ENCODE measurements around the gene TTLL3.

The TTLL3 gene

DNA sequence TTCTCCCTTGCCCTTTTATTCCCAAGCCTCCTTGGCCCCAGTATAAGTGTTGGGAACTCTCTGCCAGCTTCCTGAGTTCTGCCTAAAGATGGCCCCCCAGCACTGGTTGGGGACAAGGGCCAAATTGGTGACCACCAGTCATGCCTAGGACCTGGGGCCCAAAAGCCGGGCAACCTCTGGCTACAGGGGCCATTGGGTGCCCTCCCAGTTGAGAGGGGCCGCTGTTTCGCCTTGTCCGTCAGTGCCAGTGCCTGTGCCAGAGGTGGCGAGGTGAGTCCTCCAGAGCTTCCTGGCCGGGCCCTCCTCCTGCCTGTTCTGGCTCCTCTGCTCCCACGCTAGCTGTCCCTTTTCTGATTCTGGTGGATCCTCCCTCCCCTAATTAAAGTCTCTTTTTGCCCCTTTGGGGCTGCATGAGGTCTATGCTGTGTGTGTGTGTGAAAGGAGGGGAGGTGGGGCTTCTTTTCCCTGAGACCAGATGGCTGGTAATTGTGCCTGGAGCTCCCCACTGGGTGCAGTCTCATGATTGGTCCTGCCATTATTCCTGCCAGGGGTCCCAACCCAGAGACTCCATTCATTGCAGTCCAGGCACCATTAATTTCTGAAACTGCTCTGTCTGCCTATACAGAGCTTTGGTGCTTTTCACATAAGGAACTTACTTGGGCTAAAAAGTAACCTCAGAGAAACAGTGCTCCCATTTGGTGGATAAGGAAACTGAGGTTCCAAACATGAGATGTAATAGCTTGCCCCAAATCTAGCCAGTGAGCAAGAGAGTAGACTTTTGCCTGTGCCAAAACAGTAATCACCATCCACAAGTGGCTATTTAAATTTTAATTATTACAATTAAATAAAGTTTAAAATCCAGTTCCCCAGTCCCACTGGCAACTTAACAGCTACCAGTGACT is 3.1 kb upstream of the TTLL3 start:
- DNase-seq = no peak

DNA sequence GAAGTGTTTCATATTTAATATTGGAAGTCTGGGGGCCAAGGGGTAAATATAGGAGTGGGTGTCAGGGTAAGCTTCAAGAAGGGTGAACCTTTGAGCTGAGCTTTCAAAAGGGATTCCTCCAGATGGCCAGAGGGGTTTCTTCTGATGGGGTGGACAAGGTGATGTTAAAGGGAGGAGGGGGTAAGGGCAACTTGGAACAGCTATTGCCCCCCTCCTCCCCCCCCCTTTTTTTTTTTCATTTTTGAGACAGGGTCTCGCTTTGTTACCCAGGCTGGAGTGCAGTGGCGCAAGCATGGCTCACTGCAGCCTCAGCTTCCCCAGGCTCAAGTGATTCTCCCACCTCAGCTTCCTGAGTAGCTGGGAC is 2.1 kb upstream of the TTLL3 start:
- DNase-seq = no peak

DNA sequence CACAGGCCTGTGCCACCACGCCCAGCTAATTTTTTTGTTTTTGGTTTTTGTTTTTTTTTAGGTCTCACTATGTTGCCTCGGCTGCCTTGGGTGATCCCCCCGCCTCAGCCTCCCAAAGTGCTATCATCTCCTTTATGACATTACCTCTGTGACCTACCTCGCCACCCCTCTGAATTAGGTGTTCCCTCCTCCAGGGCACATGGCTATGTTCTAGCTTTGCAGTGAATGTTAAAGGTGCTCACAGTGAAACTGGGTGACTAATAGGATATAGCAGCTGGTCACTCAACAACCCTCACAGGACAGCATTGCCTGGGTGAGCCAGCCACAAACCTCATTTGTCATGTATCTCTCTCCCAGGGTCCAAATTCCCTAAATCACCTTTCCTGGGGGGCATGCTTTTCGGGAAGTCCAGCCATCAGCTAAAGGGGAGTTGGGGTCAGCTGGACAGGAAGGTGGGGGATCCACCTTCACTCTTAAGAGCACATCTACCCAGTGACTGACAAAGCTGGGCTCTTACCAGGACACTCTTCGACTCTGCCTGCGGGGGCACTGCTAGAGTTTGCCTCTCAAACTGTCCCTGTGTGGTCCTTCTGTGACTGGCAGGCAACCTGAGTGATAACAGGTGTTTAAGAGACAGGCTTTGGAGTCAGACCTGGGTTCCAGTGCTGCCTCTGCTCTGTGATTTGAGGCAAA is 1.6 kb upstream of the TTLL3 start:
- peak; percentile 51 to 54 for DNase-seq

DNA sequence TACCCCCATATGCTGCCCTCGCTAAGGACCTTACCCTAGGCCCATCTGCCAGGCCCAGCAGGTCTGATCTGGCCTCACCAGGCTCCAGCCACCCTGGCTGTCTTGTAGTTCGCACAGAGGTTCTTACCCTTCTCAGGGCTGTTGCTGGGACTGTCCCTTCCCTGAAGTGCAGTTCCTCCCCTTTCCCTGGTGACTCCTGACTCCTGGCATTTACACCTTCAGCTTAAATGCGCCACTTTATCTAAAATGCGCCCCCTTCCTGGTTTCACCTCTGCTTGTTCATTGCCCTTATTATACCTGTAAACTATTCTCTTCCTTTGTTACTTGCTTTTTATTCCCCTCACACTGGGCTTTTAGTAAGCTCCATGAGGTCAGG is 835 bp upstream of the TTLL3 start:
- no peak for DNase-seq

DNA sequence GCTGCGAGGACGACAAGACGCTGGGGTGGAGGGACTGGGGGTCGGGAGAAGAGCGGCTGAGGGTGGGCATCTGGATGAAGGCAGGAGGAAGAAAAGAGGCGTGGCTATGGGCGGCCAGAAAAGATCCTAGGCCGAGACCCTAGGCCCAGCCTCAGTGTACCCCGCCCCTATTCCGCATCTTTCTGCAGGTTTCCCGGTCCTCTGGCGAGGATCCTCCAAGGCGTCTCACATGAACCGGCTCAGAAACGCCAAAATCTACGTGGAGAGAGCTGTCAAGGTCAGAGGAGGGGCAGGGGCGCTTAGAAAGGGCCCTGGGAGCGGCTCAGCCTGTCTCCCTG is 340 bp downstream of the TTLL3 start:
- DNase-seq = no peak

DNA sequence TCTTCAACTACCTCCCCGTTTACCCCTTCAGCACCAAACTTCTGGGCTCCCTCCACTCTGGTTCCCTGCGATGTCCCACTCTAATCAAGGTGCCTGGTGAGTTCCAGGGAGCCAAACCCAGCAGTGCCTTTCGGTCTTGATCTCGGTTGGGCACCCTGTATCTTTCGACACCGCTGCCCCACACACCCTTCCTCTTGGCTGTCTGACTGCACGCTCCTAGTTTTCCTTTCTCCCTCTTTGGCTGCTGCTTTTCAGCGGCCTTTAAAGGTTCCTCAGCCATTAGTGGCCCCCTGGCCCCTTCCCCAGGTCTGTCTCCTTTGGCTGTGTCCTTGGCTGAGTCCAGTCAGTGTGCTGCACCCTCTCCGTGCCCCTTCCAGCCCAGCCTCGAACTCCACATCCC is 784 bp downstream of the TTLL3 start:
- no peak for DNase-seq

DNA sequence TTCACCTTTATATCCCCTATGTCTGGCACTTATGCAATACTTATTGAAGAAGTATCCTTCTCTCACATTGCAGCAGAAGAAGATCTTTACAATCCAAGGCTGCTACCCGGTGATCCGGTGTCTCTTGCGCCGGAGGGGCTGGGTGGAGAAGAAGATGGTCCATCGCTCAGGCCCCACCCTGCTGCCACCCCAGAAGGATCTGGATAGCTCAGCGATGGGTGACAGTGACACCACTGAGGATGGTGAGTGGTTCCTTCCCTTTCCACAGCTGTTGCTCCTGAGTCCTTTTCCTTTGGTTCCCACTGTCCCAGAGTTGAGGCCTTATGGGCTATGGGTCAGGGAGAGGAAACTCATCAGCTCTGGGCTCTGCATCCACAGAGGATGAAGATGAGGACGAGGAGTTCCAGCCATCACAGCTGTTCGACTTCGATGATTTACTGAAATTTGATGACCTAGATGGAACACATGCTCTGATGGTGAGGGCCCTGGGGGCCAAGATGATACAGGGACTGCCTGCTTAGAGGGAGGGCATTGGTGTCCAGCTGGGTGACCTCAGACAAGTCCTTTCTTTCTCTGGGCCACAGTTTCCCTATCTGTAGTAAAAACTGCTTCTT is 2.9 kb downstream of the TTLL3 start:
- DNase-seq = no peak

DNA sequence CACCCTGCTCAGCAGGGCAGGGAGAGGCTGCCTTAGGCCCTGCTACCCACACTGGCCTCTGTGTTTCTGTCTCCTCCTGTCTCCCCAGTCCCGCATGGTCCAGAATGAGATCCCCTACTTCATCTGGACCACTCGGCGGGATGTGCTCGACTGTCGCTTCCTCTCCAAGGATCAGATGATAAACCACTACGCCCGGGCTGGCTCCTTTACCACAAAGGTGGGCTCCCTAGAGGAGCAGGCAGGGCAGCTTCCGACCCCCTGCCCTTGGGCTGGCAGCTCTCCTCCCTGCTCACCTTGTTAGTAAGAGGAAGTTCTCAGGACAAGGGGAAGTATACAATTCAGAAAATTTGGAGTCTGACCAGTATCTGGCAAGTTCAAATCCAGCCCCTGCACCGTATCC is 5.9 kb downstream of the TTLL3 start:
- DNase-seq = no peak

DNA sequence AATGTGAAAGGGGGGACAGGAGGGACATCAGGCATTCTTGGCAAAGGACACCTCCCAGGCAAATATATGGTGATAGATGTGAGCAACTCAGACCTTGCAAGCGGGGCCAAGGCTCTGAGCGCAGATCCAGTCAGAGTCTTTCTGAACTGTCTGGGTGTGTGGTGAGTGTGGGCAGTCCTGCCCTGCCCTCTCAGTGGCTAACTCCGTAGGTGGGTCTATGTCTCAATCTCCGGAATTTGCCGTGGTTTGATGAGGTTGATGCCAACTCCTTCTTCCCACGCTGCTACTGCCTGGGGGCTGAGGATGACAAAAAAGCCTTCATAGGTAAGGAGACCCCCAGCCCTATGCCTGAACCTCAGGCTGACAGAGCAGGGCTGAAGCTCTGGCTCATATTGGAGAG is 7.4 kb downstream of the TTLL3 start:
- no peak for DNase-seq

DNA sequence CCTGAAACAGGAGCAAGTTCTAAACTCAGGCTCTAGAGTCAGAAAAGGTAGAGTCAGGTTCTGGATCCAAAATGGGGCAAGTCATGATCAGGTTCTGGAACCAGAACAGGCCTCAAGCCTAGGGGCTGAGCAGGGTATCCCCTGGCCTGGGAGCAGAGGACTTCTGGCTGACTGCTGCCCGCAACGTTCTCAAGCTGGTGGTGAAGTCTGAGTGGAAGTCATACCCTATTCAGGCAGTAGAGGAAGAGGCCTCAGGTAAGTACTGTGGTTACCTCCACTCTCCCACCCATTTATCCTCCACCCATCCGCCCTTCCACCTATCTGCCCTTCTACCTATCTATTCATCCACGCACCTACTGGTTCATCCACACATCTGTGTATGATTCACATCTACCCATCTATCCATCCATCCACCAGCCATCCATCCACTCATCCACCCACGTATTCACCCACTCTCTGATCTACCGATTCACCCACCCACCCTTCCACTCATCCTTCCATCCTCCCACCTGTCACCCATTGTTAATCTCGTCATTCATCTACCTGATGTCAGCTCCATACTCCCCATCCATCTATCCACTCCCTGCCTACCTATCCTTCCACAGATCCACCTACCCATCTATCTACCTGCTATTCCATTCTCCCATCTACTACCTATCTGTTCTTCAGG is 8.7 kb downstream of the TTLL3 start:
- no peak for DNase-seq

DNA sequence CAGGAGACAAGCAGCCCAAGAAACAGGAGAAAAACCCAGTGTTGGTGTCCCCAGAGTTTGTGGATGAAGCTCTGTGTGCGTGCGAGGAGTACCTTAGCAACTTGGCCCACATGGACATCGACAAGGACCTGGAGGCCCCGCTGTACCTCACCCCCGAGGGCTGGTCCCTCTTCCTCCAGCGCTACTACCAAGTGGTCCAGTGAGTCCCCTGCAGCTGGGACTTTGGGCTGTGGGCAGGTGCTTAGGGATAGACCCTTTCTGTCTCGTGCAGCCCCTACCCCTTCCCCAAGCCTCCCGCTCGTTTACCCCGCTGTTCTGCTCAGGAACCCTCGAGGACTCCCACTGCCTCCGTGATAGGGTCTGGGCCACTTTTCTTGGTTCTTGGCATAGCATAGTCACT is 10.5 kb downstream of the TTLL3 start:
- DNase-seq = no peak

DNA sequence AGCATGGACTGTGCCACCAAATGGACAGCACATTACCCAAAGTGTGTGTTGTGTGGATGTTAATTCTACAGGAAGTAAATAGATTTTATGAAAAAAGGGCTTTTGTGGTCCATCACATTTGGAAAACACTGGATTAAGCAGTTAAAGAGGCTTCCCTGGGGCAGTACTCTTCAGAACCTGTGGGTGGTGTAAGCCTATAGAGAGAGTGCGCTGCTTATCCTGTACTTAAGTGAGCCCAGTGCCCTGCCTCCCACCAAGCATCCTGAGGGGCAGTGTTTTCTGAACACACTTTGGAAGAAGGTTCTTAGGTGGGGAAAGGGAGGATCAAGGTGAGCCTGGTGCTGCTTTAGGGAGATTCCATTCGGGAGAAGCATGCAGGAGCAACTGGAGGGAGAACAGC is 10.9 kb downstream of the TTLL3 start:
- no peak for DNase-seq

DNA sequence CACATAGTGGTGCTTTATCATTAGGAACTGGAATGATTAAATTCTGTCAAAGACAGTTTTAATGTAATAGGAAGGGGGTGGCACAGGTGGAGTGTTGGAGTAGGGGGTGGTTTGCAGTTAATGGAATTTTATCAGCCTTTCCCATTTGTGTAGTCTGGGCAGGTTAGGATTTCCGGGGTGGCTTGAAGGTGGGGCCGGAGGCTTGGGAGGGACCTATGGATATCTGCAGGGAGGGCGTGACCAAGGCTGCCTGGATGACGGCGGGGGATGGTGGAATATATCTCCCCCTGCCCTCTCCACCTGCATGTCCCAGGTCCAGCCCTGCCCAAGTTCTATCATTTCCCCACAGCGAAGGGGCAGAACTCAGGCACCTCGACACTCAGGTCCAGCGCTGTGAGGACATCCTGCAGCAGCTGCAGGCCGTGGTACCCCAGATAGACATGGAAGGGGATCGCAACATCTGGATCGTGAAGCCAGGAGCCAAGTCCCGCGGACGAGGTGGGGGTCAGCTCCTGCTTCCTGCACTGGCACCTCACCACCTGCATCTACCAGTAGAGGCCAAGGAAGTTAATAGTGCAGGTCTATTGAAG is 15.5 kb downstream of the TTLL3 start:
- no peak for DNase-seq

DNA sequence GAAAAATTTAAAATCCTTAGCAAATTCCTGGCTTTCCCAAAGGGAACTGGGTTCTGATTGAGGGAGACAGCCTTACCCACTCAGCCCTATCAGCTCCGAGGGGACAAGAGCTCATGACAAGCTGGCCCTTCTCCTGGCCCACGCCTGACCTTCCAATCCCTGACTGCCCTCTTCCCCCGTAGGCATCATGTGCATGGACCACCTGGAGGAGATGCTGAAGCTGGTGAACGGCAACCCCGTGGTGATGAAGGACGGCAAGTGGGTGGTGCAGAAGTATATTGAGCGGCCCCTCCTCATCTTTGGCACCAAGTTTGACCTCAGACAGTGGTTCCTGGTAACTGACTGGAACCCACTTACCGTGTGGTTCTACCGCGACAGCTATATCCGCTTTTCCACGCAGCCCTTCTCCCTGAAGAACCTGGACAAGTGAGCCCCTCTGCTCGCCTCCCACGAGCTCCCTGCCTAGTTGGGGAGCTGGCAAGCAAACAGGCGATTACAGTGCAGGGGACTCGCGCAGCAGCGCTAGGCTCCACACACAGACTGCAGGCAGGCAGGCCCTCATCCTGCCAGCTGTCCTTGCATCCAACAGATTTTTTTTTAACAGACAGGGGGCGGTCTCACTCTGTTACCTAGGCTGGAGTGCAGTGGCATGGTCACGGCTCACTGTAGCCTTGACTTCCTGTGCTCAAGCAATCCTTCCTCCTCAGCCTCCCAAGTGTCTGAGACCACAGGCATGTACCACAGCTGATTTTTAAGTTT is 16.9 kb downstream of the TTLL3 start:
- DNase-seq = peak in 1 of 2 donors; percentile 25

DNA sequence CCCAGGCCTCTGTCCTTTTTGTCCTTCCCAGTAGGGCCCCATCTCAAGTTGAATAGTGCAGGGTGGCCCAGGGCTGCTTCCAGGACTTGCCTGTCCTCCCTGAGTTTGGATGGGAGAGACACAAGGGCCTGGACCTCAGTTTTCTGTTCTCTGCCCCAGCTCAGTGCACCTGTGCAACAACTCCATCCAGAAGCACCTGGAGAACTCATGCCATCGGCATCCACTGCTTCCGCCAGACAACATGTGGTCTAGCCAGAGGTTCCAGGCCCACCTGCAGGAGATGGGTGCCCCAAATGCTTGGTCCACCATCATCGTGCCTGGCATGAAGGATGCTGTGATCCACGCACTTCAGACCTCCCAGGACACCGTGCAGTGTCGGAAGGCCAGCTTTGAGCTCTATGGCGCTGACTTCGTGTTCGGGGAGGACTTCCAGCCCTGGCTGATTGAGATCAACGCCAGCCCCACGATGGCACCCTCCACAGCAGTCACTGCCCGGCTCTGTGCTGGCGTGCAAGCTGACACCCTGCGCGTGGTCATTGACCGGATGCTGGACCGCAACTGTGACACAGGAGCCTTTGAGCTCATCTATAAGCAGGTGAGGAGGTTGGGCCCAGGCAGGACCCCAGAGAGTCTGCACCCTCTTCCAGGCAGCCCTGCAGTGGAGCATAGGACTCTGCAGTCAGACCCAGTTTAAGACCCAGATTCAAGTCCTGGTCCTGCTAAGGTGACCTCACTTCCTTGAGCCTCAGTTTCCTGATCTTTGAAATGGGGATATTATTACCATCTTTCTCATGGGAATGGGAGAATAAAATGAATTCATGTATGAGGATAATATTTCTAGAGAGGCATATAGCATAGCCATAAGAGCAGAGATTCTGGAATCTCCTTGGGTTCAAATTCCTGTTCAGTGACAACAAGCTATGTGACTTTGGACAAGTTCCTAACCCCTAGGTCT is 19.0 kb downstream of the TTLL3 start:
- DNase-seq = no peak

DNA sequence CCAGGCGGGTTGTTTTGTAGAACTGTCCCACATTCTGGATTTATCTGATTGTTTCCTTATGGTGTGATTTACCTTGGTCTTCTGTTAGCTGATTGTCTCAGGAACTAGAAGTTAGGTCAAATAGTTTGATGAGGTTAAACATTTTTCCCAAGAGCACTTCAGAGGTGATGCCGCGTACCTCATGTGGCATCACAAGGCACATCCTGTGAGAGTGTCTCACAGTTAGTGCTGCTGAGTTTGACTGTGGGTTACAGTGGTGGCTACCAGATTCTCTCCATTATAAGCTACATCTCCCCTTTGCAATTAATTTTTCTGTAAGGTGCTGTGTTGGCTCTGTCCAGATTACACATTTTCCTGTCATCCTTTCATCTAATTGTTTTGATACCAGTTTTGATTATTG is 21.2 kb downstream of the TTLL3 start:
- DNase-seq = no peak

DNA sequence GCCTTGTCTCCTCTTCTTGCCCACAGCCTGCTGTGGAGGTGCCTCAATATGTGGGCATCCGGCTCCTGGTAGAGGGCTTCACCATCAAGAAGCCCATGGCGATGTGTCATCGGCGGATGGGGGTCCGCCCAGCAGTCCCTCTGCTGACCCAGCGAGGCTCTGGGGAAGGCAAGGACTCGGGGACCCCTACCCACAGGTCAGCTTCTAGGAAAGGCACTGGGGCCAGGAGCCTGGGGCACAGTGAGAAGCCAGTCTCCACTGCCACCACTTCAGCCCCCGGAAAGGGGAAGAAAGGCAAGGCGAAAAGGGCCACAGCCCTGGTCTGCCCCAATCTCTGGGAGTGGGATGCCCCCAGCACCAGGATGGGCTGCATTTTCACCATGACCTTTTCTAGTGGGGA is 23.0 kb downstream of the TTLL3 start:
- DNase-seq = no peak

DNA sequence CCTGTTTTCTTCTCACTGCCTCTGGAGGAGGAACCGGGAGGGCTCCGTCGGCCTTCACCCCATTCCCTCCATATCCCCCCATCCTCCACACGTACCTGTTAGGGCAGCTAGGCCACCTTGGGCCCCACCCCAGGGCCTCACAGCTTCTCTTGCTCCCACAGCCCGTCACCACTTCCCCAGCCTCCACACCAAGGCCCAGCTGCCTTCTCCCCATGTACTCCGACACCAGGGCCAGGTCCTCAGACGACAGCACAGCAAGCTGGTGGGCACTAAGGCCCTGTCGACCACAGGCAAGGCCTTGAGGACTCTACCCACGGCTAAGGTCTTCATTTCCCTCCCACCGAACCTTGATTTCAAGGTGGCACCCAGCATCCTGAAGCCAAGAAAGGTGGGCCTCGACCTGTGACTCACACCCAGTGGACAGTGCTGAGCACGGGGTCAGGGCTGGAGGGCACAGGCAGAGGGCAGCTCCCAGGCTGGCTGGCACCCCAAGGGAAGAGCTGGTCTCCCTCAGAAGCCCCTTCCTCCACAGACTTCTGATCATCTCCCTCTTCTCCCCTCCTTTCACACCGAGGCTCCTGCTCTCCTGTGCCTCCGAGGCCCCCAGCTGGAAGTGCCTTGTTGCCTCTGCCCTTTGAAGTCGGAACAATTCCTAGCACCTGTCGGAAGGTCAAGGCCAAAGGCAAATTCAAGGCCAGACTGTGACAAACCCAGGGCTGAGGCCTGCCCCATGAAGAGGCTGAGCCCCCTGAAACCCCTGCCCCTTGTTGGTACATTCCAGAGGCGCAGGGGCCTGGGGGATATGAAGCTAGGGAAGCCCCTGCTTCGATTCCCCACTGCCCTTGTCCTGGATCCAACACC is 24.7 kb downstream of the TTLL3 start:
- no peak for DNase-seq

DNA sequence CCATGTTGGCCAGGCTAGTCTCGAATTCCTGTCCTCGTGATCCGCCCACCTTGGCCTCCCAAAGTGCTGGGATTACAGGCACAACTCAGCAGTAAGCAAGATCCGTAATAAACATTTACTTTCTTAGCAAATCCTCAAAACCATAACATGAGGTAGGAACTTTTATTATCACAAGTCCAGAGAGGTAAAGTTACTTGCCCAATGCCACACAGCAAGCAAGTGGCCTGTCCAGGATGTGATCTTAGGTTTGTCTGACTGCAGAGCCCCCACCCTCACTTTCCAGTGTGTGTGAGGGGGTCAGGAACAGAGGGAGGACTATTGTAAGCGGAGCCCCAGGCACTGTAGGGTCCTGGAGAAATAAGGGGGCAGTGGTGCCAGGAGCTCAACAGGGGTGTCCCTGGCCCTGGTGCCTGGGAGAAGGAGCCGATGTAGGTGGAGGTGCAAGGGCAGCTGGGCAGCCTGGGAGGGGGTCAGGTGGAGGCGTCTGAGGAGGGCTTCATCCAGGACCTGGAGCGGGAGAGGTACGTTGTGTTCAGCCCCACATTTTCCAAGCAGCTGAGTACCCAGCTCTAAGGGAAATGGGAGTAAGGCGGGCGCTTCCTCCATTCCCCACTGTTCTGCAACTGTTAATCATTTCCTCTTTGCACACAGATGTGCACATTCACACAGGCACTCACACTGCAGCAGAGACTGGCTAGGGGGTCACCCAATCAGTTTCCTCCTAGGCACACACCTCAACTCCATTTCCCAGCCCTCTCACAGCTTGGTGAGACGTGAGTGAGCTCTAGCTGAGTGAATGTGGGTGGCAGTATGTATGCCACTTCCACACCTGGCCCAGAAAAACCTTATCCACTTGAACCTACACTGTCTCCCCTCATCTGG is 27.9 kb downstream of the TTLL3 start:
- DNase-seq = no peak

Measured in stimulated activated CD4-positive, alpha-beta T cell treated with anti-CD3 and anti-CD28 coated beads, Interleukin-2, amount 100 ng/mL, for 24 hours (primary cell).